T follicular helper cell (primary cell): ENCODE measurements around the gene RIPPLY2.

Source experiments
- DNase-seq: peaks from one replicate; pipeline ENCODE4 v3.0.0-alpha.2; 2020; ENCODE audit warnings: low read depth

Gene RIPPLY2

DNA sequence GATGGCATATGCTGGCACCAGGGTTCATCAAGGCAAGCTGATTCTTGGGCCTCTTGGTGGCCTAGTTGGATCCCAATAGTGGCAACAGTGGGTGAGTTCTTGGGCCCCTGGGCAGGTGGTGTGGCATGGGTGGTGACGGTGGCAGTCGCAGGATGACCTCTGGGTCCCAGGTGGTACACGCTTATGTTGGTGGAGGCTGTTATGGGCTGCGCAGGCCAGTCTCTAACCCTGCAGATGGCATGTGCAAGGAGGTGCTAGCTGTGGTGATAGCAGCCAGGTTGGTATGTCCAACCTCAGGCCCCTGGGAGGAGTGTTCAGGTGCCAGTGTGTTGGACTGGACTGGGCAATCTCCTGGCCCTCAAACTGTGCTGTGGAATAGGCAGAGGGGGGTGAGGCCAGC, 52.5 kb downstream of the RIPPLY2 start:
- DNase-seq: no peak
